Aorta (tissue), 5 donors: Measurements from ENCODE around the gene DCP1B. TPM values are rescaled to one million over a fixed set of nuclear protein-coding genes. Genes with fewer than 3 reads are reported as not detected.

ENCODE experiments used
- ATAC-seq: fragments of 200-7000 bp; cut with Tn5 transposase; one replicate; pipeline ENCODE4 v1.9.1; 2022; ENCODE audit warnings: moderate library complexity; ENCODE audit not compliant: low FRiP score
- DNase-seq, 2 donors: peaks; one replicate each; pipeline ENCODE4 v3.0.0-alpha.2; 2020
- H3K27ac ChIP-seq, 2 donors: one replicate each; pipeline ENCODE4 v1.5.1; 2013; ENCODE audit warnings: low read length in 2 of 2, mild to moderate bottlenecking in 2 of 2, moderate library complexity in 2 of 2, control low read depth in 1 of 2, inconsistent platforms in 1 of 2, low read depth in 1 of 2
- H3K27me3 ChIP-seq, 2 donors: one replicate each; pipeline ENCODE4 v1.6.1; 2013; ENCODE audit warnings: control low read depth in 1 of 2, low read length in 1 of 2, mild to moderate bottlenecking in 1 of 2, moderate library complexity in 1 of 2; ENCODE audit not compliant: insufficient read depth in 2 of 2, control insufficient read depth in 1 of 2
- H3K36me3 ChIP-seq, 2 donors: one replicate each; pipeline ENCODE4 v1.6.1; 2013; ENCODE audit warnings: control low read depth in 1 of 2, low read length in 1 of 2, mild to moderate bottlenecking in 1 of 2; ENCODE audit not compliant: insufficient read depth in 2 of 2, control insufficient read depth in 1 of 2
- H3K4me1 ChIP-seq, 2 donors: one replicate each; pipeline ENCODE4 v1.6.1; 2013; ENCODE audit warnings: low read length in 2 of 2, control low read depth in 1 of 2, mild to moderate bottlenecking in 1 of 2, moderate library complexity in 1 of 2; ENCODE audit not compliant: insufficient read depth in 2 of 2, control insufficient read depth in 1 of 2
- H3K4me3 ChIP-seq, 2 donors: one replicate each; pipeline ENCODE4 v1.5.1; 2013; ENCODE audit warnings: low read length in 2 of 2, control low read depth in 1 of 2, mild to moderate bottlenecking in 1 of 2
- H3K9me3 ChIP-seq: one replicate; pipeline ENCODE4 v1.6.1; 2013; ENCODE audit warnings: mild to moderate bottlenecking, low read length; ENCODE audit not compliant: control insufficient read depth
- WGBS, 2 donors: extraction: QIAGEN DNeasy Blood & Tissue Kit; methylation state at CpG; one replicate each; pipeline ENCODE4 v1.1.7; 2013; 5-methylcytosine and 5-hydroxymethylcytosine counted together
- intact Hi-C, 2 donors: fragments of 100-400 bp; cut with DNase I; formaldehyde crosslinking; loops; one replicate each; pipeline versions ENCODE4 v1.14.2 to v1.15.0; 2022
- polyA plus RNA-seq, 2 donors: library from polyadenylated mRNA; stranded (reverse); fragments of 200-250 nt; gene quantifications; one replicate each; pipeline ENCODE4 v1.2.3, GENCODE V29; 2013
- total RNA-seq, 2 donors: library from RNA; stranded (reverse); fragmentation: NEBNext Ultra II Directional; extraction: Animal tissue kit (Norgen Biotek cat#: 25700); gene quantifications; one replicate each; pipeline ENCODE4 v1.2.1, GENCODE V29; 2021
- donor health status: healthy with polysubstance abuse.
- donor health status: Bipolar disorder and iron deficiency.
- donor health status: DM: no; HTN: no; CAD: no.
- donor health status: DM: no; HTN: no; CAD: no.
- donor health status: DM: yes; HTN: yes; CAD: no.

DCP1B gene
- total and polyA plus RNA-seq, 4 donors, result 8.0 to 16.9 (median 12.3) TPM

DNA sequence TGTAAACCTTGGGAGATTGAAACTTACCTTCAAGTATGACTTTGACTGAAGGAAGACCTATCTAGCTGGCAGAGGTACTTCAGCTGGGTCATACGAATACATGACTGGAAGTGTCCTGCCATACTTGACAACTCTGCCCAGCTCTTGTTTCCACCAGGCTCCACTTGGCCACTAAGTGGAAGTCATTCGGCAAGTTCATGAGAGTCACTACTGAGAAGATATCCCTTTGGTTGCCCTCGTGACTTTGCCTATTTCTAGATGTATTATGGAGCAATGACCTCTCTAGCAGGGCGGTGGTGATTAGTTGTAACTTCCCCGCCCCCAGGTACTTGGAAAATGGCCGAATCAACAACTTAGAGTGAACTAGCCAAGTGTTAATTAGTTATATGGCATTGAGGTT, 39.9 kb upstream of the DCP1B start:
- Histone ChIP-seq H3K4me3 (no peak overlapping the region), H3K27me3 (no peaks in the 10 kb centered on the region), H3K4me1 (no peaks in the 10 kb centered on the region), H3K9me3 (no peaks in the 10 kb centered on the region), H3K27ac (no peak overlapping the region), H3K36me3 (no peaks in the 10 kb centered on the region)
- ATAC-seq (no peak), DNase-seq (no peak)
- intact Hi-C loops, result no loop called here
- 92 to 95% methylated on average over 6 of the region's 6 CpGs for WGBS, 2 donors

DNA sequence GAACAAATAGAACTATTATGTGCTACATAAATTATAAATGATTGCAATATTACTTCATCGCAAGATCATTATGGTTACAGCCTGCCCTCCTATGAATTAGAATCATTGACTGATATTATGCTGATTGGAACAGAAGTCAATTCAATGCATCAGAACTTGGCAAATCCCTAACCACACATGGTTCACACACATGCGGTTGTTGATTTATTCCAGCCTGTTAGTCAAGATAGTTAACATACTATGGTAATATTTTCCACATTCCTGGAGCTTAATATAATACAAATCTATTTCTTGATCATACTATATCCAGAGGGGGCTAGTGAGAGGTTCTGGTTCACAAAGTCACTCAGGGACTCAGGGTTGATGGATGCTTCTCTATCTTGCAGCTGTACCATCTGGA, 38.8 kb upstream of the DCP1B start:
- Histone ChIP-seq H3K27ac (no peak overlapping the region), H3K27me3 (no peaks in the 10 kb centered on the region), H3K36me3 (no peaks in the 10 kb centered on the region), H3K4me1 (no peaks in the 10 kb centered on the region), H3K9me3 (no peaks in the 10 kb centered on the region), H3K4me3 (no peak overlapping the region)
- DNase-seq (no peak), ATAC-seq (no peak)
- intact Hi-C loops, result no loop called here
- WGBS, 2 donors, result 91 to 94% methylated on average over 2 of the region's 2 CpGs

DNA sequence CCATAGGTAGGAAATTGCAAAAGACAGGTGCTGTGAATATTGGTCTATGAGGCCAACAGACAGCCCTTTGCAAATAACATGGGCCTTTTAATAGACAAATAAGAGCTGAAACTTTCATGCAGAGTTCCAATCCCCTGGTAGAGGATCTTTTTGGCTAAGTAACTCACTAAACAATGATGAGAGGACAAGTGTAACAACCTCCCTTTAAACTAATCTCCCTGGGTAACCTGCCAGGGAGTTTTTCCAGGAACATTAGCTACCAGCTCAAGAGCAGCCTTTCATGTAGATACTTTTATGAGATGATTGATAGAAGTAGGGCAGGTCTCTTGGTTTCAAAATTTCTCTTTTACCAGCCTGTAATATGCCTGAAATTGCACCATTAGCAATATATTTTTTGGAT, 34.8 kb upstream of the DCP1B start:
- no peaks in the 10 kb centered on the region for H3K4me1 ChIP-seq
- H3K9me3 ChIP-seq, result no peaks in the 10 kb centered on the region
- intact Hi-C loops, result loop anchor here (5.0 to 10.0 kb wide), 4 partner anchors 37 to 543 kb away; partner anchors contain the start of gene DCP1B (in 1 of the 2)
- ATAC-seq (no peak), DNase-seq (no peak)
- H3K27ac ChIP-seq, result no peak overlapping the region
- no peaks in the 10 kb centered on the region for H3K27me3 ChIP-seq
- H3K4me3 ChIP-seq, result no peak overlapping the region
- no peaks in the 10 kb centered on the region for H3K36me3 ChIP-seq

DNA sequence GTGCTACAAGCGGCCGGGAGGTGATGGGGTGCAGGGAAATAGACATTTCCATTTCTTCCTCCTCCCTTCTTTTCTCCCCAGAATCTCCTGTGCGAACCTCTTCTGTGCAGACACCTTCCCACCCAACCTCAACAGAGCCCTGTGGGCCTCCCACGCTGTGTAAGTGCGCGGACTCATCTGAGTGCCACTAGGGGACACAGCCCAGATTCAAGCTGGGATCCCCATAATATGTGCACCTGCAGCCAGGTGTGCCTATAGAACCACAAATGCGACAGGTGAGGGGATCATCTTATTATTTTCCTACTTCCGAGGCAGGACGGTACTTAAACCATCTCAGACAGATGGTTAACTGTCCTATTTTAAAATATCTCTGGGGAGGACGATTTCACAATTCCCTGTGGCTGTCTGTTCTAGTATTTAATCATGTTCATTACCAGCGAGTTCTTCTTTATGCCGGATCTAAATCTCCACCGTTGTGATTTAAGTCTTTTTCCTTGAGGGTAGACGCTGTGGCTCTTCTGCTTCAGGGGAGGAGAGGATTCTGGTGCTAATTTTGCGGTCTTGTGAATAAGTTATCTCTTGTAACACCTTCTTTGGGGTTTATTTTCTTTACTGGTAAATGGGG, 31.3 kb upstream of the DCP1B start:
- no peak overlapping the region for H3K4me3 ChIP-seq
- intact Hi-C loops, result loop anchor here (1.0 to 10.0 kb wide), 5 partner anchors 33 to 547 kb away; partner anchors contain the start of gene DCP1B (in 1 of the 2)
- no peaks in the 10 kb centered on the region for H3K9me3 ChIP-seq
- H3K36me3 ChIP-seq, result no peaks in the 10 kb centered on the region
- H3K27ac ChIP-seq, result no peak overlapping the region
- ATAC-seq (no peak), DNase-seq (no peak)
- H3K4me1 ChIP-seq, result no peaks in the 10 kb centered on the region
- WGBS, 2 donors, result 72 to 77% methylated on average over 15 of the region's 15 CpGs
- no peaks in the 10 kb centered on the region for H3K27me3 ChIP-seq

DNA sequence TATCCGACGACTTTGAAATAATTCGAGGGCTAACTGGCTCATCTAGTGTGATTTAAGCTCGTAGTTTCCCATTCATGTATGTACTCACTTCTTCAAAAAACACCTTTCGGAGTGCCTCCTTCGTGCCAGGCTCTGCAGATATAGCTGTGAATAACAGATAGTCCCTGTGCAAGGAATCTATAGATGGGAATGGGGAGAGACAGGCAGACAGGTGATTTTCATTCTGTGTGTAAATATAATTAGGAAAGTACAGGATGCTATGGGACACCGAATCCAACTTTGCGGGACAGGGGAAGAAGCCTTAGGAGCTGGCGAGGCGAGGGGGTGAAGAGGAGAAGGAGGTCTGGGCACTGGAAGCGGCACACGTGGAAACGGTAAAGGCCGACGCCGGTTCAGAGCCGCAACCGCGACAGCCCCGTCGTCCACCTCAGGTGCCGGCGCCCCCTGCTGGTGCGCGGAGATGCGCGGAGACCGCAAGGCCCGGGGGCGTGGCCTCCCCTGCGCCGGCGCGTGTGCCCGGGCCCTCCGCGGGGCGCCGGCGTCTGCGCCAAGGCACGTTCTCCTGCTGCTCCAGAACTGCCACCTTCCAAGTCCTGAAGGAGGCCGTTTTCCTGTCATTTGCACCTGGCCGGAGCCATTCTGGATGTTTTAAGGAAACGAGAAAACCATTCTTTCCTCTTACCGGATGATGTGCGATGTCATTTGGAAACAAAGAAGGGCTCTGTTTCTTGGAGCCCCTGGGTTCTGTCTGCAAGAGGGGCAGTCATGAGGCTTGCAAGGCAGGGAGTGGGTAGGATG, 30.6 kb upstream of the DCP1B start:
- ATAC-seq (peak; percentile 95), DNase-seq (peak; percentile 92 to 98)
- no peaks in the 10 kb centered on the region for H3K36me3 ChIP-seq
- H3K27me3 ChIP-seq, result no peaks in the 10 kb centered on the region
- H3K4me1 ChIP-seq, result no peaks in the 10 kb centered on the region
- H3K4me3 ChIP-seq, result no peak overlapping the region
- intact Hi-C loops, result loop anchor here (1.0 to 10.0 kb wide), 6 partner anchors 33 to 547 kb away; partner anchors contain the start of gene DCP1B (in 1 of the 2)
- no peaks in the 10 kb centered on the region for H3K9me3 ChIP-seq
- H3K27ac ChIP-seq, result no peak overlapping the region
- 11 to 12% methylated on average over 47 of the region's 47 CpGs for WGBS, 2 donors

DNA sequence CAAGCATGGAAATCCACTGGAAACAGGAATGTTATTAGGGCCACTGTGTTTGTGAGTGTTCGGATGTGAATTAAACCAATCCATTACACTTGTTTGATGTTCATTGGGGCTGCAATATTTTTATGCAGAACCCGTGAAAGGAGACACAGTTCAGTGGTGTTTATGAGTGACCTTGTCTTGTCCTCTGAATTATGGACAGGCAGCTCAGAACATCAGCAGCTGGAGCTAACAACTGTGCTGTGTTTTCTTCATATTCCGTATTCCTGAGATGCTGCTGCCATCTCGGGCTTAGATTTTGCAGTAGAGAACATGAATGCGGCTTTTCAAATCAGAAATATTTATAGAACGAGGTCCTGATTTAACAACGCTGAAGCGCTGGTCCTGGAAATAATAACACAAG, 28.2 kb upstream of the DCP1B start:
- DNase-seq, result no peak
- H3K27me3 ChIP-seq, result no peaks in the 10 kb centered on the region
- 80 to 82% methylated on average over 8 of the region's 8 CpGs for WGBS, 2 donors
- H3K9me3 ChIP-seq, result no peaks in the 10 kb centered on the region
- H3K4me1 ChIP-seq, result no peaks in the 10 kb centered on the region
- H3K4me3 ChIP-seq, result no peak overlapping the region
- no peak overlapping the region for H3K27ac ChIP-seq
- intact Hi-C loops, result loop anchor here (5.0 to 10.0 kb wide), 2 partner anchors 235 to 378 kb away; no protein-coding TSS in a partner anchor
- ATAC-seq, result no peak
- no peaks in the 10 kb centered on the region for H3K36me3 ChIP-seq

DNA sequence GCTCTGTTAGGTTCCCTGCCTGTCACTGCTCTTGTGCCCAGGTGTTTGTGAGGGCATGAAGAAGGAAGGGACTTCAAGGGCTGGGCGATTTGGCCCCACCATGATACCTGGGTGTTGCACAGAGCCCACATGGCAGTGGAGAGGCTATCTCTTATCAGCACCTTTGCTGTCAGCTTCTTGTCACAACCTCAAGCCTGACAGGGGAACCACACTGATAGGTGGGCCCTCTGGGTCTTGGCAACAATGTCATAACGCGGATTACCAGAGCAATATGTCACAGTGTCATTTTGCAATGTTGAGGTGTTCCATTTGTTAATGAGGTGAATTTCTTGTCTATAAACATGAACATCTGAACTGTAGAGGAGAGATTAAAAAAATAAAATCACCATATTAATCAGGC, 25.6 kb upstream of the DCP1B start:
- Histone ChIP-seq H3K36me3 (no peaks in the 10 kb centered on the region), H3K4me3 (no peak overlapping the region), H3K4me1 (no peaks in the 10 kb centered on the region), H3K27me3 (no peaks in the 10 kb centered on the region), H3K9me3 (no peaks in the 10 kb centered on the region), H3K27ac (no peak overlapping the region)
- 97 to 99% methylated on average over 3 of the region's 3 CpGs for WGBS, 2 donors
- DNase-seq (no peak), ATAC-seq (no peak)
- intact Hi-C loops, result loop anchor here (5.0 to 10.0 kb wide), 2 partner anchors 233 to 375 kb away; no protein-coding TSS in a partner anchor

DNA sequence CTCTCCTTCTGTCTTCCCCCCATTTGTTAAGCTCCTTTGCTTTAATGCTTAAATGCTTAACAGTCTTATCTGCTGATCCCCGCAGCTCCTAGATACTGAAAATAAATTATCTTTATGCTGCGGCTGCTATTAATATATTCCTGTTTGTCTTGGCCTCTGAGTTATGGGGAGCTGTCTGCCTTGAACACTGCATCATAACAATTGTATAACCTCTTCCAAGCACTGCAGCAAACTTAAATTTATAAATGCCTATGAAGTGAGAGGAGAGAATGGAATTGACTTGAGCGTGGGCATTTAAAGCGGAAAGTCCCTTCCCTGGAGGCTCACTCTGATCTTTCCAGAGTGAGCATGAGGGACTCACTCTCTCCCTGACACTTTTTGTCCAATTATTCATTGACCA, 23.1 kb upstream of the DCP1B start:
- DNase-seq, result no peak
- 19 to 24% methylated on average over 4 of the region's 4 CpGs for WGBS, 2 donors
- ATAC-seq, result no peak
- Histone ChIP-seq H3K4me1 (no peaks in the 10 kb centered on the region), H3K27me3 (no peaks in the 10 kb centered on the region), H3K9me3 (no peaks in the 10 kb centered on the region), H3K4me3 (no peak overlapping the region), H3K36me3 (no peaks in the 10 kb centered on the region), H3K27ac (no peak overlapping the region)
- intact Hi-C loops, result loop anchor here in 1 of 2 donors (10.0 kb wide), 1 partner anchor 373 kb away; no protein-coding TSS in a partner anchor
